ENCODE measurements around the gene RASGRP2. TPM values are rescaled to one million over a fixed set of nuclear protein-coding genes. Genes with fewer than 3 reads are reported as not detected.

The RASGRP2 gene
- 1 to 10 TPM in 1 of 2 donors, under 1 TPM in 1; 0.86 to 1.9 TPM for total RNA-seq
- 5.0 TPM for polyA plus RNA-seq (2013, experiment 1 of 2)
- polyA plus RNA-seq (2013, experiment 2 of 2): 3.8 TPM
- long read RNA-seq, experiment 1, partial matches to known transcripts: 1 of 1 reads
- long read RNA-seq, experiment 1, other reads (novel, unspliced or antisense): 0 of 1 reads
- long read RNA-seq, experiment 2, partial matches to known transcripts: 1 of 1 reads
- long read RNA-seq, experiment 2, other reads (novel, unspliced or antisense): 0 of 1 reads
- long read RNA-seq, experiment 3, partial matches to known transcripts: 1 of 1 reads
- long read RNA-seq, experiment 3, other reads (novel, unspliced or antisense): 0 of 1 reads
- long read RNA-seq, experiment 4: 0 reads

GRCh38 chr11:64743591-64744543, at the start of gene RASGRP2:
TSS of gene RASGRP2 (minus strand) at chr11:64744142. CDS start at chr11:64742866, 1,276 bp downstream.
- peak within 1 kb of the TSS; percentile 45 for H3K4me3 ChIP-seq (ENCODE audit: low read length)
- TF ChIP-seq, protein P1, sequence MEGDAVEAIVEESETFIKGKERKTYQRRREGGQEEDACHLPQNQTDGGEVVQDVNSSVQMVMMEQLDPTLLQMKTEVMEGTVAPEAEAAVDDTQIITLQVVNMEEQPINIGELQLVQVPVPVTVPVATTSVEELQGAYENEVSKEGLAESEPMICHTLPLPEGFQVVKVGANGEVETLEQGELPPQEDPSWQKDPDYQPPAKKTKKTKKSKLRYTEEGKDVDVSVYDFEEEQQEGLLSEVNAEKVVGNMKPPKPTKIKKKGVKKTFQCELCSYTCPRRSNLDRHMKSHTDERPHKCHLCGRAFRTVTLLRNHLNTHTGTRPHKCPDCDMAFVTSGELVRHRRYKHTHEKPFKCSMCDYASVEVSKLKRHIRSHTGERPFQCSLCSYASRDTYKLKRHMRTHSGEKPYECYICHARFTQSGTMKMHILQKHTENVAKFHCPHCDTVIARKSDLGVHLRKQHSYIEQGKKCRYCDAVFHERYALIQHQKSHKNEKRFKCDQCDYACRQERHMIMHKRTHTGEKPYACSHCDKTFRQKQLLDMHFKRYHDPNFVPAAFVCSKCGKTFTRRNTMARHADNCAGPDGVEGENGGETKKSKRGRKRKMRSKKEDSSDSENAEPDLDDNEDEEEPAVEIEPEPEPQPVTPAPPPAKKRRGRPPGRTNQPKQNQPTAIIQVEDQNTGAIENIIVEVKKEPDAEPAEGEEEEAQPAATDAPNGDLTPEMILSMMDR (conservative IDR thresholded peaks at IDR 0.05): peak; percentile 79
- H3K27ac ChIP-seq (ENCODE audit: low read depth, low read length): no peak within 1 kb of the TSS
- peaks cover 4% of the 10 kb centered on the region for H3K4me1 ChIP-seq (ENCODE audit: control insufficient read depth, insufficient read depth, low read length)
- Mint-ChIP-seq H3K27ac (no peak within 1 kb of the TSS), H3K4me1 (peaks cover 15% of the 10 kb centered on the region), H3K36me3 (ENCODE audit: low read depth) (no peaks in the 10 kb centered on the region), H3K9me3 (no peaks in the 10 kb centered on the region), H3K27me3 (ENCODE audit: insufficient read depth) (peaks cover 80% of the 10 kb centered on the region), H3K4me3 (peak within 1 kb of the TSS; percentile 55)
- H3K27me3 ChIP-seq (ENCODE audit: control insufficient read depth, insufficient read depth, low read length, poor library complexity, severe bottlenecking): peaks cover 79% of the 10 kb centered on the region
- no peaks in the 10 kb centered on the region for H3K9me3 ChIP-seq (ENCODE audit: control insufficient read depth, low read length)
- H3K36me3 ChIP-seq (ENCODE audit: control insufficient read depth, insufficient read depth, low read length): no peaks in the 10 kb centered on the region
- 8 to 10% methylated on average over 14 to 57 of the region's 57 CpGs for WGBS, 2 experiments (ENCODE audit: insufficient coverage in 1 of 2, insufficient read length in 1 of 2)
- DNase-seq: peak; percentile 95
- no peak within 1 kb of the TSS for H3K9ac ChIP-seq (ENCODE audit: extremely low read depth, low read length, poor library complexity, severe bottlenecking)

- H3K4me3 ChIP-seq (ENCODE audit: low read length): no peak overlapping the region
- H3K27ac Mint-ChIP-seq: no peak overlapping the region
- H3K4me3 Mint-ChIP-seq: no peak overlapping the region
- H3K36me3 ChIP-seq (ENCODE audit: control insufficient read depth, insufficient read depth, low read length): peaks cover 9% of the 10 kb centered on the region
- H3K27me3 ChIP-seq (ENCODE audit: control insufficient read depth, insufficient read depth, low read length, poor library complexity, severe bottlenecking): no peaks in the 10 kb centered on the region
- H3K9ac ChIP-seq (ENCODE audit: extremely low read depth, low read length, poor library complexity, severe bottlenecking): no peak overlapping the region
- WGBS, 2 experiments (ENCODE audit: insufficient coverage in 1 of 2, insufficient read length in 1 of 2): 92 to 95% methylated on average over 2 to 4 of the region's 4 CpGs
- H3K9me3 Mint-ChIP-seq: no peaks in the 10 kb centered on the region
- no peak for DNase-seq
- peaks cover 13% of the 10 kb centered on the region for H3K36me3 Mint-ChIP-seq (ENCODE audit: low read depth)
- TF ChIP-seq, protein P1 (conservative IDR thresholded peaks at IDR 0.05): no peak
- no peaks in the 10 kb centered on the region for H3K4me1 Mint-ChIP-seq
- no peaks in the 10 kb centered on the region for H3K4me1 ChIP-seq (ENCODE audit: control insufficient read depth, insufficient read depth, low read length)
- no peak overlapping the region for H3K27ac ChIP-seq (ENCODE audit: low read depth, low read length)
- H3K9me3 ChIP-seq (ENCODE audit: control insufficient read depth, low read length): no peaks in the 10 kb centered on the region
- H3K27me3 Mint-ChIP-seq (ENCODE audit: insufficient read depth): no peaks in the 10 kb centered on the region
These were observed 48.5 kb upstream of the RASGRP2 start for GRCh38 chr11:64792482-64792881.

DNA sequence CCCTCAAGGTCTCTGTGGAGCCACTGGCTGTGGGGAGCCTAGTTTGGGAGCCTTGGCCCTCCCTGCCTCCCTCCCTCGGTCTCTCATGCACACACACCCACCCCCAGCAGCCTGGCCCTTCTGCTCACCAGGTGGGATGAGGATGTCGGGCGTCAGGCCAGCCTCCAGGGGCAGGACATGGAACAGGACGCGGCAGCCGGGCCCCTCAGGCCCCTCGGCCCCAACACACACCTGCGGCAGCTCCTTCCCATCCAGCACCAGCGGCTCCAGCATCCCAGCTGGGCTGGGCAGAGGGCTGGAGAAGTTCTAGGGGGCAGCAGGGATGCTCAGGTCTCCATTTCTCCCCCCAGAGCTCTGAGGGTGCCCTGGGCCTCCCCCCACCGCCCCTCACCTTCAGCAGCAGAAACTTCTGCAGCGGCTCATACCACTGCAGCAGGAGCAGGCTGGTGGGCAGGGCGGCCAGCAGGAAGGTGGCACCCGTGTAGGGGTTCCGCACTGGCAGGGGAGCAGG, 47.9 kb upstream of the RASGRP2 start:
- H3K4me3 Mint-ChIP-seq: no peak overlapping the region
- no peaks in the 10 kb centered on the region for H3K27me3 Mint-ChIP-seq (ENCODE audit: insufficient read depth)
- peaks cover 5% of the 10 kb centered on the region for H3K36me3 ChIP-seq (ENCODE audit: control insufficient read depth, insufficient read depth, low read length)
- H3K27me3 ChIP-seq (ENCODE audit: control insufficient read depth, insufficient read depth, low read length, poor library complexity, severe bottlenecking): no peaks in the 10 kb centered on the region
- no peaks in the 10 kb centered on the region for H3K9me3 ChIP-seq (ENCODE audit: control insufficient read depth, low read length)
- no peak overlapping the region for H3K9ac ChIP-seq (ENCODE audit: extremely low read depth, low read length, poor library complexity, severe bottlenecking)
- no peaks in the 10 kb centered on the region for H3K4me1 Mint-ChIP-seq
- no peak overlapping the region for H3K4me3 ChIP-seq (ENCODE audit: low read length)
- TF ChIP-seq, protein P1 (conservative IDR thresholded peaks at IDR 0.05): no peak
- no peak for DNase-seq
- H3K9me3 Mint-ChIP-seq: no peaks in the 10 kb centered on the region
- H3K27ac Mint-ChIP-seq: no peak overlapping the region
- H3K36me3 Mint-ChIP-seq (ENCODE audit: low read depth): peaks cover 13% of the 10 kb centered on the region
- no peak overlapping the region for H3K27ac ChIP-seq (ENCODE audit: low read depth, low read length)
- no peaks in the 10 kb centered on the region for H3K4me1 ChIP-seq (ENCODE audit: control insufficient read depth, insufficient read depth, low read length)
- 83 to 88% methylated on average over 1 to 14 of the region's 14 CpGs for WGBS, 2 experiments (ENCODE audit: insufficient coverage in 1 of 2, insufficient read length in 1 of 2)
